GM18498 (cell line): Measurements from ENCODE around the gene KDSR.

Experiments
- ATAC-seq: cut with Tn5 transposase; IDR thresholded peaks from one replicate; pipeline ENCODE4 v1.9.1; 2021; ENCODE audit warnings: mild to moderate bottlenecking, moderate library complexity; ENCODE audit not compliant: unreplicated experiment

KDSR gene

GRCh38 chr18:63307551-63308200 is 59.3 kb downstream of the KDSR start:
- ATAC-seq: no peak

- no peak for ATAC-seq
Measured at GRCh38 chr18:63306819-63307550, 60.0 kb downstream of the KDSR start.

- no peak for ATAC-seq
Measured at GRCh38 chr18:63306249-63306648, 60.8 kb downstream of the KDSR start.

GRCh38 chr18:63303547-63303946 is 63.5 kb downstream of the KDSR start:
- no peak for ATAC-seq

- no peak for ATAC-seq
Measured at GRCh38 chr18:63302636-63303405, 64.2 kb downstream of the KDSR start.

GRCh38 chr18:63302220-63302619 is 64.8 kb downstream of the KDSR start:
- no peak for ATAC-seq

GRCh38 chr18:63301434-63301833 is 65.6 kb downstream of the KDSR start:
- no peak for ATAC-seq

- ATAC-seq: peak; percentile 60
Measured at GRCh38 chr18:63299837-63300745, 66.9 kb downstream of the KDSR start.

- ATAC-seq: no peak
Measured at GRCh38 chr18:63298400-63299365, 68.3 kb downstream of the KDSR start.

- ATAC-seq: no peak
Measured at GRCh38 chr18:63297687-63298399, 69.2 kb downstream of the KDSR start.

- ATAC-seq: no peak
Measured at GRCh38 chr18:63293935-63294334, 73.1 kb downstream of the KDSR start.

- ATAC-seq: peak; percentile 72
Measured at GRCh38 chr18:63292831-63293683, 73.9 kb downstream of the KDSR start.

GRCh38 chr18:63291278-63291677 is 75.7 kb downstream of the KDSR start:
- ATAC-seq: no peak

- no peak for ATAC-seq
Measured at GRCh38 chr18:63290821-63291200, 76.2 kb downstream of the KDSR start.

GRCh38 chr18:63290166-63290820 is 76.7 kb downstream of the KDSR start:
- ATAC-seq: no peak

- ATAC-seq: no peak
Measured at GRCh38 chr18:63288311-63288710, 78.7 kb downstream of the KDSR start.

GRCh38 chr18:63287691-63288220 is 79.2 kb downstream of the KDSR start:
- no peak for ATAC-seq
